HL-60 (cell line): ENCODE data around the gene C10orf143.

Experiments used
- CTCF ChIP-seq: IDR thresholded peaks from one replicate; pipeline ENCODE4 v1.5.1; 2011; ENCODE audit warnings: low read length, control low read depth, inconsistent platforms; ENCODE audit not compliant: insufficient read depth
- GABPA ChIP-seq: IDR thresholded peaks from 2 replicates; pipeline ENCODE4 v1.6.1; 2012; ENCODE audit warnings: low read depth
- POLR2AphosphoS5 ChIP-seq: IDR thresholded peaks from 2 replicates; pipeline ENCODE4 v1.6.1; 2012; ENCODE audit warnings: low read depth
- SPI1 ChIP-seq: IDR thresholded peaks from 2 replicates; pipeline ENCODE4 v1.6.1; 2012; ENCODE audit warnings: low read depth, mild to moderate bottlenecking, borderline replicate concordance
- TF ChIP-seq, protein P1 (sequence below): IDR thresholded peaks from 2 replicates; pipeline ENCODE4 v1.6.1; 2012; ENCODE audit warnings: low read depth; ENCODE audit not compliant: insufficient replicate concordance

GRCh38 chr10:130064783-130065182 is 45.8 kb downstream of the C10orf143 start:
- TF ChIP-seq CTCF (no peak), GABPA (no peak), POLR2AphosphoS5 (no peak), SPI1 (no peak)
- TF ChIP-seq, protein P1, sequence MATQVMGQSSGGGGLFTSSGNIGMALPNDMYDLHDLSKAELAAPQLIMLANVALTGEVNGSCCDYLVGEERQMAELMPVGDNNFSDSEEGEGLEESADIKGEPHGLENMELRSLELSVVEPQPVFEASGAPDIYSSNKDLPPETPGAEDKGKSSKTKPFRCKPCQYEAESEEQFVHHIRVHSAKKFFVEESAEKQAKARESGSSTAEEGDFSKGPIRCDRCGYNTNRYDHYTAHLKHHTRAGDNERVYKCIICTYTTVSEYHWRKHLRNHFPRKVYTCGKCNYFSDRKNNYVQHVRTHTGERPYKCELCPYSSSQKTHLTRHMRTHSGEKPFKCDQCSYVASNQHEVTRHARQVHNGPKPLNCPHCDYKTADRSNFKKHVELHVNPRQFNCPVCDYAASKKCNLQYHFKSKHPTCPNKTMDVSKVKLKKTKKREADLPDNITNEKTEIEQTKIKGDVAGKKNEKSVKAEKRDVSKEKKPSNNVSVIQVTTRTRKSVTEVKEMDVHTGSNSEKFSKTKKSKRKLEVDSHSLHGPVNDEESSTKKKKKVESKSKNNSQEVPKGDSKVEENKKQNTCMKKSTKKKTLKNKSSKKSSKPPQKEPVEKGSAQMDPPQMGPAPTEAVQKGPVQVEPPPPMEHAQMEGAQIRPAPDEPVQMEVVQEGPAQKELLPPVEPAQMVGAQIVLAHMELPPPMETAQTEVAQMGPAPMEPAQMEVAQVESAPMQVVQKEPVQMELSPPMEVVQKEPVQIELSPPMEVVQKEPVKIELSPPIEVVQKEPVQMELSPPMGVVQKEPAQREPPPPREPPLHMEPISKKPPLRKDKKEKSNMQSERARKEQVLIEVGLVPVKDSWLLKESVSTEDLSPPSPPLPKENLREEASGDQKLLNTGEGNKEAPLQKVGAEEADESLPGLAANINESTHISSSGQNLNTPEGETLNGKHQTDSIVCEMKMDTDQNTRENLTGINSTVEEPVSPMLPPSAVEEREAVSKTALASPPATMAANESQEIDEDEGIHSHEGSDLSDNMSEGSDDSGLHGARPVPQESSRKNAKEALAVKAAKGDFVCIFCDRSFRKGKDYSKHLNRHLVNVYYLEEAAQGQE: no peak
